Measurements from ENCODE around the gene CASP7. TPM values are rescaled to one million over a fixed set of nuclear protein-coding genes. Genes with fewer than 3 reads are reported as not detected.

Gene CASP7
- total RNA-seq, 4 donors from 2014 or later: 18.6 to 34.0 (median 26.3) TPM

DNA sequence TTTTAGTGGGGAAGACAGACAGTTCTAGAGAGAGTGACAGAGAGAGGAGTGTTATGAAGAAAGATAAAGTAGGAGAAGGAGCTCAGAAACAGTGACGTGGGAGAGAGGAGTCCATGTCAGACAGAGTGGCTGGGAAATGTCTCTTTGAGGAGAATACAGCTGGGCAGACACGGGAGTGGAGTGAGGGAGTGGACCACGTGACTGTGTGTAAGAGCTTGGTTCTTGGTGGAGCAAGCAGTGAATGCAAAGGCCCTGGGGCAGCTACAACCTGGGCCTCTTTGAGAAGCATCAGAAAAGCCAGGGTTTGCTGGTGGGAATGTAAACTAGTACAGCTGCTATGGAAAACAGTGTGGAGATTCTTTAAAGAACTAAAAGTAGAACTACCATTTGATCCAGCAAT lies 59.9 kb downstream of the CASP7 start:
- DNase-seq (ENCODE audit: low spot score): no peak
- ATAC-seq (ENCODE audit: low FRiP score): no peak
- TF ChIP-seq, protein P1, sequence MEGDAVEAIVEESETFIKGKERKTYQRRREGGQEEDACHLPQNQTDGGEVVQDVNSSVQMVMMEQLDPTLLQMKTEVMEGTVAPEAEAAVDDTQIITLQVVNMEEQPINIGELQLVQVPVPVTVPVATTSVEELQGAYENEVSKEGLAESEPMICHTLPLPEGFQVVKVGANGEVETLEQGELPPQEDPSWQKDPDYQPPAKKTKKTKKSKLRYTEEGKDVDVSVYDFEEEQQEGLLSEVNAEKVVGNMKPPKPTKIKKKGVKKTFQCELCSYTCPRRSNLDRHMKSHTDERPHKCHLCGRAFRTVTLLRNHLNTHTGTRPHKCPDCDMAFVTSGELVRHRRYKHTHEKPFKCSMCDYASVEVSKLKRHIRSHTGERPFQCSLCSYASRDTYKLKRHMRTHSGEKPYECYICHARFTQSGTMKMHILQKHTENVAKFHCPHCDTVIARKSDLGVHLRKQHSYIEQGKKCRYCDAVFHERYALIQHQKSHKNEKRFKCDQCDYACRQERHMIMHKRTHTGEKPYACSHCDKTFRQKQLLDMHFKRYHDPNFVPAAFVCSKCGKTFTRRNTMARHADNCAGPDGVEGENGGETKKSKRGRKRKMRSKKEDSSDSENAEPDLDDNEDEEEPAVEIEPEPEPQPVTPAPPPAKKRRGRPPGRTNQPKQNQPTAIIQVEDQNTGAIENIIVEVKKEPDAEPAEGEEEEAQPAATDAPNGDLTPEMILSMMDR (IDR thresholded peaks at IDR 0.05): no peak

DNA sequence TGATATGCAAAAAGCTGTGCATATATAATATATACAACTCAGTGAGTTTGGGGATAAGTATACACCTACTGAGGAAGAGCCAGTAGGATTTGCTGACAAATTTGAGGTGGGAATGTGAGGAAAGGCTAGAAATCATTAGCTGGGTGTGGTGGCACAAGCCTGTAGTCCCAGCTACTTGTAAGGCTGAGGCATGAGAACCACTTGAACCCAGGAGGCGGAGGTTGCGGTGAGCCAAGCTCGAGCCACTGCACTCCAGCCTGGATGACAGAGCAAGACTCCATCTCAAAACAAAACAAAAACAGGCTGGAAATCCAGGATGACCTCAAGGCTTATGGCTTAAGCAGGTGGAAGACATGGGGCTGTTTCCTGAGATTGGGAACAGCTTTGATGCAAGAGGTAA lies 61.1 kb downstream of the CASP7 start:
- ATAC-seq (ENCODE audit: low FRiP score) (no peak), DNase-seq (ENCODE audit: low spot score) (no peak)
- TF ChIP-seq, protein P1 (IDR thresholded peaks at IDR 0.05): no peak

DNA sequence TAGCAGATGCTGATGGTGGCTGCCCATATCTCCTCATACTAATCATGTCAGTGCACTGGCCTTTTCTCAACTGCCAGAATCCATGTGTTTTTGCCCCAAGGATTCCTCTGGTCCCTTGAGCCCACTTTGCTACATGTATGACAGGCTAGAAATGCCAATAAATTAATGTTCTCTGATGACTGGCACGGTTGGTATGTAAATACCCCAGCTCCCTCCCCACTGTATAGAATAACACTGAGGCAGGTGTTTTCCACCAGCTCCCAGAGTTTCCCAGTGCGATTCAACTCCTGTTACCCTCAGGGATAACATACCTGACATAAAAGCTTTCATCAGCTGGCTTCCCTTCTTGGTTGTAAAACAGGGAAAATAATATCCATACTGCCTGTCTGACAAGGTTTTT lies 62.8 kb downstream of the CASP7 start:
- ATAC-seq (ENCODE audit: low FRiP score) (no peak), DNase-seq (ENCODE audit: low spot score) (no peak)
- TF ChIP-seq, protein P1 (IDR thresholded peaks at IDR 0.05): no peak

DNA sequence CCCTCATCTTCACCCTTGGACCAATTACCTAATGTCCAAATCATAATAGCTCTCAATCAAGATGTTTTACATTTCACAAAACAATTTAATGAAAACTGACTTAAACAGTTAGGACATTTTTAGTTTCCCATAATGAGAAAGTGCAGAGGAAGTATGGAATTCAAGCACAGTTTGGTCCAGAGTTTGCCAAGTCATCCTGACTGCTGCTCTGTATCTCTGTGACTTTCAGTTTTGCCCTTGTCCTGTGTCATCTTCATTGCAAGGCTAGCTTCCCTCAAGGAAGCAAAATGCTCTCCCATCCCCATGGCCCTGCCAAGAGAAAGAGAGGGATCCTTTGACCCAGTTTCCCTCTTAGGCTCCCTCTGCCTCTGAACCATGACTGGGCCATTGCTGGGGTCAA lies 63.9 kb downstream of the CASP7 start:
- ATAC-seq (ENCODE audit: low FRiP score) (no peak), DNase-seq (ENCODE audit: low spot score) (no peak)
- TF ChIP-seq, protein P1 (IDR thresholded peaks at IDR 0.05): no peak

DNA sequence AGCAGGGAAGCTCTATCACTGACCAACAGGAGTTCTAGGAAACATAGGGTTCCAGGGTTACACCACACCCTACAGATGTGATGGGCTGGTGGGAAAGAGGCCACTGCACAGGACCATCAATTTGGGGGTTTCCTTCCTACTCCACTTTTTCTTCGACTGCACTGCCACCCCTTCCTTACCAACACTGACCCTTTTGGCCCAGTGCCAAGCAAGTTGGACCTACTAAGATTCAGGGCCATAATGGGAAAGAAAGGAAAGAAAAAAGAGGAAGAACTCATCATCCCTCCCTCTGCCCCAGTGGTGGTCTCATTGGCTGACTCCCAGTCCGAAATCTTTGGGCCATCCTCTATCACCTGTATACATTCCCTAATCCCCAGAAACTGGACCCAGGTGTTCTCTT lies 65.7 kb downstream of the CASP7 start:
- ATAC-seq (ENCODE audit: low FRiP score) (no peak), DNase-seq (ENCODE audit: low spot score) (no peak)
- TF ChIP-seq, protein P1 (IDR thresholded peaks at IDR 0.05): no peak

DNA sequence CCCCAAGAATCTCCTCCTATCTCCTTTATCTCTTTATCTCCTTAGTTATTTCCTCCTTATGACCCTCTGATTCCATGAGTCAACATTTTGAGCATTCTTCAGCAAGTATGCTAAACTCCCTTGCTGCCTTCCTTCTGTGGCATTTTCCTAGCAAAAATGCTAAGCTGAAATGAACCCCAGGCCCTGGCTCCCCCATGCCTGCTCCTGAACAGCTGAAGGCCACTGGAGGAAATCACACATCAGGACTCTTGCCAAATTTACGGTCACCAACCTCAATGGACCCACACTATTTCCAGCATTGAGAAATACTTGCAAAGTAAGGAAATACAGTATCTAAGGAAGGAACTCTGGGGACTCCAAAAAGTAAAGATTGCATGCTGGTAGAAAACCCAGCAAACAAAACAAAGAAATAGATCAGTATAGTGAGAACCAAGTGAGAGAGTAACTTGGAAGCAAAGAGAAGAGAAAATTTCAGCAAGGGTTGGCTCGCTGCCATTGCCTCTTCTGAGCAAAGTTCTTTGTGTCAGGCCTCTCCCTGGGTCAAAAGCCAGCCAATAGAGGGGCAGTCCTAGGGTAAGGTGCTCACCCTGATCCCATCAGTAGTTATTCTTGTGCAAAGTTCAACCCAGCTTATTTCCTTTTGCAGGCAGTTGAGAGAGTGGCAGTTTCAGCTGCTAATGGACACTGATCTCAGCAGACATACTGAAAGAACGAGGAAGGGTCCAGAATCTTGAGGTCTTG lies 66.7 kb downstream of the CASP7 start:
- no peak for ATAC-seq (ENCODE audit: low FRiP score)
- no peak for DNase-seq (ENCODE audit: low spot score)
- TF ChIP-seq, protein P1 (IDR thresholded peaks at IDR 0.05): no peak

DNA sequence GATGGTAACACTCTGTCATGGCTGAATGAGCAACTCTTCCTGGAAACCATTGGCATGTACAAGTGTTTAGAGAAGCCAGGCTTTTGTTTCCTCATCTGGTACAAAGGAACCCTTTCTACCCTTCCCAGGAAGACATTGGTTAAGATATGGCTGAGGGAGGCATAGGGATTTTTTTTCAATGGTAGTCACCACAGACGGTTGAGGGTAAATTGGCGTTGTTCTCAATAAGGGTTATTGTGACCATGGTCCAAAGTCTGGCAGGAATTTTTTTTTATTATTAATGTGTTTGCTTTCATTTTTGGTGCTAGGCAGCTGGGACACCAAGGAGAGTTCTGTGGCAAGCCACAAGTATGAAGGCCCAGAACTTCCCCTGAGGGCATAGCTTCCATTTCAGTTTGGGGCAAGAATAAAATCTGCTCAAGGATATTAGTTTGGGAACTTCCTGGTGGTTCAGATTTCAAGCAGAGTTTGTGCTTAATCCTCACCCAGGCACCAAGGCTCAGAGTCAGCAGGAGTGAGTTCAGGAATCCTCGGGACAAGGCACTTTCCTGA lies 71.5 kb downstream of the CASP7 start, which contains the start of gene PLEKHS1:
Gene PLEKHS1 (plus strand): TSS at position 502 of the 552 bp plus-strand sequence. CDS start 3,596 bp downstream, outside the sequence.
- TF ChIP-seq, protein P1 (IDR thresholded peaks at IDR 0.05): no peak
- DNase-seq (ENCODE audit: low spot score) (no peak), ATAC-seq (ENCODE audit: low FRiP score) (no peak)
